SKM-1 treated with dmso at 0.1 percent for 144 hours (cell line): ENCODE data around the gene LGALS3BP.
"Not testable (repeated sequence)": the region's sequence is repeated elsewhere in the genome, so short reads cannot be mapped to it uniquely, and the experiment has no call there.

Experiments
- DNase-seq: peaks from one replicate; lab custom pipeline; 2025; ENCODE audit not compliant: unreplicated experiment; lab: John Stamatoyannopoulos, UW

The LGALS3BP gene

DNA sequence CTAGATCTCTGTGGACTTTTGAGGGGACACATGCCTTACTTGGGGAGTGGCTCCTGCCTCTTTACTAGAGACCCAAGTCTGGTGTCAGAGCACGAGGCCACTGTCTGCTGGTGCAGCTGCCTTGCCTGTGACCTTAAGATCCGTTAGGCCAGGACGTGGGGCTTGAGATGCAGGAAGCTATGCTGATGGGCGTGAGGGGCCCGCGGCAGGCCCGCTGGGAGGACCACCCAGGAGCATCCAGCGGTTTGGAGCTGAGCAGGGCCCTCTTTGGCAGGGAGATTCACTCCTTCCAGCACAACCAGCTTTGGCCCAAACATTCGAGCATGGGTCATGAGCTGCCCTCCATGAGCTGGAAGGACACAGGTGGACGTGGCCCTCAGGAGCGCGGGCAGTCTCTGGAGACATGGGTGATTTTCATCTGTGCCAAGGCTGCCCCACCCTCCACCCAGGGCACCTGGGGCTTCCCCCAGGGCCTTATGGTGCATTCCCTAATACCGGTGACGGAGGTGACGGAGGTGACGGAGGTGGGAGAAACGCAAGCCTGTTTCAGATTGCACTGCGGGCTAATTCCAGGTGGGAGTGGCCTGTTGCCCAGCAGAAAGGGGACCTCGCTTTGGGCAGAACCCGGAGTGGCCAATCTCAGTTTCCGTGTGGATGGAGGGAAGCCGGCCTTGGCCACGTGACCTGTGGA, 12.7 kb downstream of the LGALS3BP start:
- DNase-seq = no peak

DNA sequence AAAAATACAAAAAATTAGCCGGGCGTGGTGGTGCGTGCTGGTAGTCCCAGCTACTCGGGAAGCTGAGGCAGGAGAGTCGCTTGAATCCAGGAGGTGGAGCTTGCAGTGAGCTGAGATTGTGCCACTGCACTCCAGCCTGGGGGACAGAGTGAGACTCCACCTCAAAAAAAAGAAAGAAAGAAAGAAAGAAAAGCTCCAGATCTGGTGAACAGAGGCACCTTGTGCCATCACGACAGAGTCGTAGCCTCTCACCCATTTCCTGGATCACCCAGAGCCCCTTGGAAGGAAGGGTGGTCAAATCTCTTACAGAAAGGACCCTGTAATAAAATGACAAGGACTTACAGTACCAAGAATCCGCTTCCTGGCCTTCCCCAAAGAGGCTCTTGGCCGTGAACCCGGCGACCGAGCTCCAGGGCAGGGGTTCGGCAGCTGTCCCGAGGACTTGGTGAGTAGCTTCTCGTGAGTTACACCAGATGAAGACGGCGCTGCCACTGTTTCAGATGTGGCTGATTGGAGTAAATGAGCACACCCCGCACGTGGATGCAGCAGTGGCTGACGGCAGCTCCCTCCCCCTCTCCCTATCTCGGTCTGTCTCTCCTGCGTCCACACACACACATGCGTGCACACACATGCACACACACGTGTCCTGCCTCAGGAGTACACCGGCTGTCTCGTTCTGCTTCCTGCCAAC, 13.5 kb downstream of the LGALS3BP start:
- no peak for DNase-seq

GRCh38 chr17:78965491-78965924, 14.2 kb downstream of the LGALS3BP start:
- no peak for DNase-seq

- no peak for DNase-seq
Measured at GRCh38 chr17:78963378-78963777, 16.3 kb downstream of the LGALS3BP start.

GRCh38 chr17:78962984-78963348, 16.8 kb downstream of the LGALS3BP start:
- DNase-seq = not testable (repeated sequence)

GRCh38 chr17:78962345-78962983, 17.3 kb downstream of the LGALS3BP start:
- no peak for DNase-seq

DNA sequence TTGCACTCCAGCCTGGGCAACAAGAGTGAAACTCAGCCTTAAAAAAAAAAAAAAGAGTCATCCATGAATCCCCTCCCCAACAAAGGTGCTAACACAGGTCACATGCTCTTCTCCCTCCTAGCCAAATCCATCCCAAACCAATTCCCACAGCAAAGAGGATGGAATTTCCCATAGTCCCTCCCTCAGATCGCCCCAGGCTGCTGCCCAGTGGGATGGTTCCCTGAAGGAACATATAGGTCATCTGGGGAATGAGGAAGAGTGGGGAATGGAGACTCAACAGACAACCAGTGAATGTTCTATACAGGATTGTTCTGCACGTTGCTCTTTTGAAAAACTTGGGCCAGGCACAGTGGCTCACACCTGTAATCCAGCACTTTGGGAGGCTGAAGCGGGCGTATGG, 18.2 kb downstream of the LGALS3BP start:
- no peak for DNase-seq

DNA sequence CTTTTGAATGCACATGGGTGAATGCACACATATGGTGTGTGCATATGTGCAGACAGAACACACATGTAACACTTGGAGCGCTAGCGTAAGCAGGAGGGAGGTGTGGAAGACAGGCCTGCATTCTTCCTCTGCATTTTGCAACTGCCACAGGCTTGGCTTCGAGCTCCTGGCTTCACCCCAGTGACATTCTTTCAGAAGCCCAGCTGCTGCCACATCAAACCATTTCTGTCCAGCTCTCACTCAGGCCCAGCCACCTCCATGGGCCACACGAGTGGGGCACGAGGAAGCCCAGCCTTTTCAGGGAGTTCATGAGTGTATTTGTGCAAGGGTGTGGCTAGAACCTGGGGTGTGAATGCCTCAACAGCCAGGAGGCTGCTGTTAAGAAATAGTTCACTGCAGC, 18.8 kb downstream of the LGALS3BP start:
- no peak for DNase-seq

DNA sequence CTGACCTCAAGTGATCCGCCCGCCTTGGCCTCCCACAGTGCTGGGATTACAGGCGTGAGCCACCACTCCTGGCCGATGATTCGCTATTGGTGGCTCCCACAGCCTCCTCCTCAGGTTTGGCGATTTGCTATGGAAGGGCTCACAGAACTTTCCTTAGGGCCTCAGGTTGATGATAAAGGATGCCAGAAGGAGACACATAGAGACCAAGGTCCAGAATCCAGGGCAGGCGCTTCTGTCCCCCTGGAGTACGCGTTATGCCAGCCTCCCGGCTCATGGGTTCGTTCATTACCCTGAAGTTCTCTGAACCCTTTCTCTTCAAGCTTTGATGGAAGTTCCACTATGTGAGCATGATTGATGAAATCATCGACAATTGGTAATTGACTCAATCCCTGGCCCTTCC, 19.9 kb downstream of the LGALS3BP start:
- no peak for DNase-seq

GRCh38 chr17:78958641-78959127, 21.0 kb downstream of the LGALS3BP start:
- DNase-seq = no peak

DNA sequence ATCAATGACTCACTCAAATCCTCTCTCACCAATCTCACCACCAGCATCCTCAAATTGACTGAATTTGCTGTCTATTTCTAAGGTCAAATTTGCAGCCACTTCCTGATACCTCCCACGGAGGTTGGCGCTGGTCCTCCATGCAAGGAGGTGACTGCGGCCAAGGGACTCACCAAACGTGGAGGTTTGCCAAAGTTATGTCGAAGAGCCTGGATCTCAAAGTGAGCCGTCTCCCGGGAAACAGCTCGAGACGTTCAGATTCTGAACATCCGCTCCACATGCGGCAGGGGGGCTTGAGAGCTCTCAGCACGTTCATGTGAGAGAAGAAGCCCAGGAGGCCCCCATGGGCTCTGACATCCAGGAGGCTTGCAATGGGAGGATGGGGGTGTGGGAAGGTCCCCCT, 22.6 kb downstream of the LGALS3BP start:
- DNase-seq = no peak

- no peak for DNase-seq
Measured at GRCh38 chr17:78956254-78956653, 23.5 kb downstream of the LGALS3BP start.

GRCh38 chr17:78954684-78955083, 25.0 kb downstream of the LGALS3BP start:
- DNase-seq = no peak

DNA sequence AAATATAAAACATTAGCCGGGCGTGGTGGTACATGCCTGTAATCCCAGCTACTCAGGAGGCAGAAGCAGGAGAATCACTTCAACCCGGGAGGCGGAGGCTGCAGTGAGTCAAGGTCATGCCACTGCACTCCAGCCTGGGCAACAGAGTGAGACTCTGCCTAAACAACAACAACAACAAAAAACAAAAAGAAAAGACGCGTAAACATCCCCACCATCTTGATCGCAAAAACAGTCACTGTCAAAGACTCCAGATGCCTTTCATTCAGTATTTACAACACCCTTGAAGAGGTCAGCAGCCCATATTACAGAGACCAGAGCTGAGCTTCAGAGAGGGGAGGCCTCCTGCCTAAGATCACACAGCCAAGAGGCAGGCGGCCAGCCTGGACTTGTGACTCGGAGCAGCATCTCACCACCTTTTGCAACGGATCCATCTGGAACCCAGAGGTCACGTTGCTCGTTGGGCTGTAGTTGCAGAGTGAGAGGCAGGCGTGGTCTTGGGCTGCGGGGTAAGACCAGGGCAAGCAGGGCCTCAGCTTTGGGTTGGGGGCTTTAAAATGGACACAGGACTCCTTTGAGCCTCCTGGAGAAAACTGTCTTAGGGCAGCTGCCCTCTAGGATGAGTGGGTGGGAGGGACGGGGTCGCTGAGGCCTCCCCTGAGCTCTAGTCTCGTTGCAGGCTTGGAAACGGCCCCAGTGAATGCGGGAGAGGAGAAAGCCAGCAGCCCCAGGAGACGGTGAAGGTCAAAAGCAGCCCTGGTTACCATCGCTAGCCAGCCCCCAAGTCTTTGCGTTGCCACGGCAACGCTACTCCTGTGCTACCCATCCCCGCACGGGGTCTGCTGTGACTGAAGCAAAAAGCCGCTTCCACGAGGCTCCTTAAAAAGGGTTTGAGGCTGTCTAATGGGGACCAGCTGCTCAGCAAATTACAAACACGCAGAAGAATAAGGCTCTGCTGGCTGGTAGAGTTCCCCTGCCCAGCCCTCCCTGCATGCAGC, 26.1 kb downstream of the LGALS3BP start:
- DNase-seq = no peak

- no peak for DNase-seq
Measured at GRCh38 chr17:78952706-78953105, 27.0 kb downstream of the LGALS3BP start.

GRCh38 chr17:78951967-78952551, 27.7 kb downstream of the LGALS3BP start:
- no peak for DNase-seq

DNA sequence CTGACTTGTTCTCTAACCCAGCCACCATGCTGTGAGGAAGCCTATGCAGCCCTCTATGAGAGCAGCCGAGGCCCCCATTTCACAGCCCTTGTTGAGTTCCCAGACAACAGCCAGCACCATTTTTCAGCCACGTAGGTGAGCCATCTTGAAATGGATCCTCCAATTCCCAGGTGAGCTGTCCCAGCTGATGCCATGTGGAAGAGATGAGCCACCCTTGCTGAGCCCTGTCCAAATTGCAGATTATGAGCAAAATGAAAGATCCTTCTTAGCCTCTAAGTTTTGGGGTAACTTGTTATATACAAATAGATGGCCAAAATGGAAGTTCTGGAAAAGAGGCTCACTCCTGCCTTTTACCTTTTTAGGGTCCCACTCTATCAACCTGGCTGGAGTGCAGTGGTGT, 28.9 kb downstream of the LGALS3BP start:
- no peak for DNase-seq

DNA sequence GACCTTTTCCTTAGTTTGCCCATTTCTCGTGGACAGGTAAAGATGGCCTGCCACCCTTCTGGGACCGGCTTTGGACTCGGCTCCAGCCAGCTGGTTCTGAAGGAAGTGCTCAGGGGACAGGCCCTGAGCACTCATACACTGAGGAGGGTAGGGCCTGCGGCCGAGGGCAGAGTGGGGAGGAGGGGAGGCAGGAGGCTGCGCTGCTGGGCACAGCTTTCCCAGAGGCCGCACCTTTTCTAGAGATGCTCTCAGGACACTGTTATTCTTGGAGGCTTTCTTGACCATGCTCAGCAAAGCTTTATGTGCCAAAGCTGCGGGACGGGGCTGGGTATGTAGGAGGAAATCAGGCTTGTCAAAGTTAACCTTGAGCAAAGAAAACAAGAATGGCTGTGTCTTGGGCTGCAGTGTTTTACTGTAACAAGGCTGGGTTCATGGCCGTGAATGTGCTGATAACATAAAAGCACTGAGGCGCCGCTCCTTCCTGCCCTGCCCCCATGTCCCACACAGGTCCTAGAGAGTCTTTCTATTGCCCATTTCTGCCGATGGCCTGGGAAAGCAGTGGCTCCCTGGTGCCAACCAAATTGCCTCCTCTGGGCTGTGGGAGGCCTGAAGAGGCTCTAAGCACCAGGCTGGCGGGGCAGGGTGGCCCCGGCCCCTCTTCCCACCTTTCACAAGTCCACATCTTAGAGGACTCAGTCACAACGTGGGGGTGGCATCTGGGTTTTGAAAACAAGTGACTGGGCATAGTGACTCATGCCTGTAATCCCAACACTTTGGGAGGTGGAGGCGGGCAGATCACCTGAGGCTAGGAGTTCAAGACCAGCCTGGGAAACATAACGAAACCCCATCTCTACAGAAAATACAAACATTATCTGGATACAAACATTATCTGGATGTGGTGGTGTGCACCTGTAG, 32.2 kb downstream of the LGALS3BP start:
- no peak for DNase-seq

DNA sequence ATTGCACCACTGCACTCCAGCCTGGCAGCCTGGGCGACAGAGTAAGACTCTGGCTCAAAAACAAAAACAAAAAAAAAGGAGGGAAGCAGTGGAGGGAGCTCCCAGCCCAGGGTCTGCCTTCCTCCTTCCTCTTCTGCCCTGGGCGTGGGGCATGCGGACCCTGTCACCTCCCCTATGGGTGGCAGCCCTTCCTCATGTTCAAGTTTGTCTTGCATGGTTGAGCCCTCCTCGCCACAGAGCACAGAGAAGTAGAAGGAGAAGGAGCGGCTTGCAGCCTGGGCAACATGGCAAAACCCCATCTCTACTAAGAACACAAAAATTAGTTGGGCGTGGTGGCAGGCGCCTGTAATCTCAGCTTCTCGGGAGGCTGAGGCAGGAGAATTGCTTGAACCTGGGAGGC, 33.1 kb downstream of the LGALS3BP start:
- DNase-seq = no peak

DNA sequence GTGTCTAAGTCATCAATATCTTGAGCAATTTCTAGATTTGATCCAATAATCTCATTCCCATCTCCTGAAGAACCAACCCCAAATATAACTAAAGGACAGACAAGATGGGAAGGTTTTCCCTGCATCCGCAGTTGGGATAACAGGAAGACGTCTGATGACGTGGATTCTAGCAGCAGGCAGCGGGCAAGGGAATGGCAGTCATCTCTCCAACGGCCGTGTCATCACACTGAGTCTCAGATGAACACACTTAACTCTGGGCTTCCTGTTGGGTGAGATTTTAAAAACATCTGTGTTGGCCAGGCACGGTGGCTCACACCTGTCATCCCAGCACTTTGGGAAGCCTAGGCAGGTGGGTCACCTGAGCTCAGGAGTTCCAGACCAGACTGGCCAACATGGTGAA, 33.6 kb downstream of the LGALS3BP start:
- DNase-seq = no peak
